Vagina (tissue), 2 donors: ENCODE measurements around the gene TBC1D22A. TPM values are rescaled to one million over a fixed set of nuclear protein-coding genes. Genes with fewer than 3 reads are reported as not detected.

ENCODE experiments used
- DNase-seq, 2 donors: peaks; one replicate each; pipeline ENCODE4 v3.0.0-alpha.2; 2017; ENCODE audit errors: extremely low spot score in 2 of 2
- H3K27ac ChIP-seq: fragments of 200-600 bp; sonication (generic); one replicate; pipeline ENCODE4 v1.5.1; 2019
- H3K27me3 ChIP-seq: fragments of 200-600 bp; sonication (generic); one replicate; pipeline ENCODE4 v1.5.1; 2019
- H3K36me3 ChIP-seq, 2 donors: fragments of 200-600 bp; sonication (generic); one replicate each; pipeline ENCODE4 v1.5.1; 2017 to 2019
- H3K4me1 ChIP-seq: fragments of 200-600 bp; sonication (generic); one replicate; pipeline ENCODE4 v1.5.1; 2019
- H3K4me3 ChIP-seq, 2 donors: fragments of 200-600 bp; sonication (generic); 1 replicate in 1 of 2; 2 replicates in 1 of 2; pipeline ENCODE4 v1.5.1; 2016 to 2019
- H3K9me3 ChIP-seq: fragments of 200-600 bp; sonication (generic); one replicate; pipeline ENCODE4 v1.5.1; 2019
- CTCF ChIP-seq, 3 experiments: fragments of 450-650 bp in 2 of 3; fragments of 200-600 bp in 1 of 3; sonication (generic) in 1 of 3; IDR thresholded peaks; one replicate each; pipeline ENCODE4 v1.5.1; 2017 to 2019; ENCODE audit warnings: antibody characterized with exemption in 3 of 3, mild to moderate bottlenecking in 2 of 3, moderate library complexity in 2 of 3
- POLR2A ChIP-seq, 2 donors: fragments of 450-650 bp; IDR thresholded peaks; one replicate each; pipeline ENCODE4 v1.6.1; 2017; ENCODE audit warnings: antibody characterized with exemption in 2 of 2, mild to moderate bottlenecking in 2 of 2, moderate library complexity in 2 of 2
- POLR2AphosphoS5 ChIP-seq, 2 donors: sonication (generic); formaldehyde crosslinking; IDR thresholded peaks; one replicate each; pipeline ENCODE4 v1.9.0; 2017; ENCODE audit warnings: antibody characterized with exemption in 2 of 2, mild to moderate bottlenecking in 2 of 2, low read depth in 1 of 2; ENCODE audit not compliant: insufficient read depth in 1 of 2
- intact Hi-C: fragments of 100-400 bp; cut with DNase I; formaldehyde crosslinking; loops from one replicate; pipeline ENCODE4 v1.15.1; 2023
- total RNA-seq: library from RNA; depleted of rRNA; stranded (reverse); fragments of >200 nt; gene quantifications from one replicate; pipeline ENCODE4 v1.2.3, GENCODE V29; 2016

The TBC1D22A gene
- total RNA-seq, 1 donor from 2014 or later = 38.3 TPM

GRCh38 chr22:47067911-47068625 is 305.6 kb downstream of the TBC1D22A start:
- no peaks in the 10 kb centered on the region for H3K9me3 ChIP-seq
- TF ChIP-seq CTCF (IDR thresholded peaks at IDR 0.05) (no peak), POLR2AphosphoS5 (IDR thresholded peaks at IDR 0.05; ENCODE audit: insufficient read depth in 1 of 2, low read depth in 1 of 2) (no peak)
- intact Hi-C loops = no loop called here
- H3K36me3 ChIP-seq = no peaks in the 10 kb centered on the region
- no peak overlapping the region for H3K27ac ChIP-seq
- H3K27me3 ChIP-seq = no peaks in the 10 kb centered on the region
- DNase-seq = no peak
- no peaks in the 10 kb centered on the region for H3K4me1 ChIP-seq
- no peak overlapping the region for H3K4me3 ChIP-seq

- H3K36me3 ChIP-seq = no peaks in the 10 kb centered on the region
- no peak for DNase-seq
- H3K27ac ChIP-seq = no peak overlapping the region
- no peaks in the 10 kb centered on the region for H3K9me3 ChIP-seq
- no peaks in the 10 kb centered on the region for H3K4me1 ChIP-seq
- intact Hi-C loops = no loop called here
- TF ChIP-seq POLR2AphosphoS5 (IDR thresholded peaks at IDR 0.05; ENCODE audit: insufficient read depth in 1 of 2, low read depth in 1 of 2) = no peak
- TF ChIP-seq CTCF (IDR thresholded peaks at IDR 0.05) = no peak
- no peak for TF ChIP-seq POLR2A (IDR thresholded peaks at IDR 0.05)
- no peak overlapping the region for H3K4me3 ChIP-seq
- H3K27me3 ChIP-seq = no peaks in the 10 kb centered on the region
These were observed 306.2 kb downstream of the TBC1D22A start for GRCh38 chr22:47068626-47068996.

- H3K4me3 ChIP-seq = no peak overlapping the region
- intact Hi-C loops = no loop called here
- no peaks in the 10 kb centered on the region for H3K4me1 ChIP-seq
- no peaks in the 10 kb centered on the region for H3K36me3 ChIP-seq
- no peak for DNase-seq
- H3K27ac ChIP-seq = no peak overlapping the region
- no peaks in the 10 kb centered on the region for H3K9me3 ChIP-seq
- H3K27me3 ChIP-seq = no peaks in the 10 kb centered on the region
- TF ChIP-seq CTCF (IDR thresholded peaks at IDR 0.05) = no peak
These were observed 306.8 kb downstream of the TBC1D22A start for GRCh38 chr22:47069270-47069669.

GRCh38 chr22:47071078-47071806 is 308.8 kb downstream of the TBC1D22A start:
- H3K27me3 ChIP-seq = no peaks in the 10 kb centered on the region
- no peak overlapping the region for H3K27ac ChIP-seq
- intact Hi-C loops = no loop called here
- no peak overlapping the region for H3K4me3 ChIP-seq
- no peaks in the 10 kb centered on the region for H3K4me1 ChIP-seq
- H3K36me3 ChIP-seq = no peaks in the 10 kb centered on the region
- no peak for TF ChIP-seq POLR2A (IDR thresholded peaks at IDR 0.05)
- no peak for TF ChIP-seq POLR2AphosphoS5 (IDR thresholded peaks at IDR 0.05; ENCODE audit: insufficient read depth in 1 of 2, low read depth in 1 of 2)
- TF ChIP-seq CTCF (IDR thresholded peaks at IDR 0.05) = no peak
- no peak for DNase-seq
- H3K9me3 ChIP-seq = peaks cover 8% of the 10 kb centered on the region
